ENCODE data around the gene YIPF3.

DNA sequence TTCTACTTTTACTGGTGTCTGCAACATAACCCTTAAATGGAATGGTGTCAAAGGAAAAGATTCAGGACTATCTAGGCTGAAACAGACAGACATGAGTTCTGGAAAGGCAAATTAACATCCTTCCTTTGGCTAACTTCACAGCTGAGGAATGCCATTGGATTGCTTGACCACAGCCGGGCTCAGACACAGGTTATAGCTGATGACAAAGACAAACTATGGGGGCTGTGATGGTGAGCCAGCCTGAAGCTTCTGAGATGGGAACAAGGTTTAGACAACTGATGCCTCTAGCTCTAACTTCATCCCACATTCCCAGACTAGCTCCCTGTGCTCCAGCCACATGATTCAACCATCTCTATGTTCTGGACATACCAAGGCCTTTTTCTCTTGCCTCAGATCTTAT lies 15.5 kb upstream of the YIPF3 start:
- no peak for TF ChIP-seq MEF2A (IDR thresholded peaks at IDR 0.05; ENCODE audit: borderline replicate concordance, low read depth)
- TF ChIP-seq, protein P1, sequence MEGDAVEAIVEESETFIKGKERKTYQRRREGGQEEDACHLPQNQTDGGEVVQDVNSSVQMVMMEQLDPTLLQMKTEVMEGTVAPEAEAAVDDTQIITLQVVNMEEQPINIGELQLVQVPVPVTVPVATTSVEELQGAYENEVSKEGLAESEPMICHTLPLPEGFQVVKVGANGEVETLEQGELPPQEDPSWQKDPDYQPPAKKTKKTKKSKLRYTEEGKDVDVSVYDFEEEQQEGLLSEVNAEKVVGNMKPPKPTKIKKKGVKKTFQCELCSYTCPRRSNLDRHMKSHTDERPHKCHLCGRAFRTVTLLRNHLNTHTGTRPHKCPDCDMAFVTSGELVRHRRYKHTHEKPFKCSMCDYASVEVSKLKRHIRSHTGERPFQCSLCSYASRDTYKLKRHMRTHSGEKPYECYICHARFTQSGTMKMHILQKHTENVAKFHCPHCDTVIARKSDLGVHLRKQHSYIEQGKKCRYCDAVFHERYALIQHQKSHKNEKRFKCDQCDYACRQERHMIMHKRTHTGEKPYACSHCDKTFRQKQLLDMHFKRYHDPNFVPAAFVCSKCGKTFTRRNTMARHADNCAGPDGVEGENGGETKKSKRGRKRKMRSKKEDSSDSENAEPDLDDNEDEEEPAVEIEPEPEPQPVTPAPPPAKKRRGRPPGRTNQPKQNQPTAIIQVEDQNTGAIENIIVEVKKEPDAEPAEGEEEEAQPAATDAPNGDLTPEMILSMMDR (IDR thresholded peaks at IDR 0.05) = no peak
- no peak for TF ChIP-seq FOXM1 (IDR thresholded peaks at IDR 0.05; ENCODE audit: low read depth)
- no peak for TF ChIP-seq EP300 (IDR thresholded peaks at IDR 0.05; ENCODE audit: borderline replicate concordance in 1 of 2, low read depth in 1 of 2, low read length in 1 of 2)
- TF ChIP-seq, protein P2, sequence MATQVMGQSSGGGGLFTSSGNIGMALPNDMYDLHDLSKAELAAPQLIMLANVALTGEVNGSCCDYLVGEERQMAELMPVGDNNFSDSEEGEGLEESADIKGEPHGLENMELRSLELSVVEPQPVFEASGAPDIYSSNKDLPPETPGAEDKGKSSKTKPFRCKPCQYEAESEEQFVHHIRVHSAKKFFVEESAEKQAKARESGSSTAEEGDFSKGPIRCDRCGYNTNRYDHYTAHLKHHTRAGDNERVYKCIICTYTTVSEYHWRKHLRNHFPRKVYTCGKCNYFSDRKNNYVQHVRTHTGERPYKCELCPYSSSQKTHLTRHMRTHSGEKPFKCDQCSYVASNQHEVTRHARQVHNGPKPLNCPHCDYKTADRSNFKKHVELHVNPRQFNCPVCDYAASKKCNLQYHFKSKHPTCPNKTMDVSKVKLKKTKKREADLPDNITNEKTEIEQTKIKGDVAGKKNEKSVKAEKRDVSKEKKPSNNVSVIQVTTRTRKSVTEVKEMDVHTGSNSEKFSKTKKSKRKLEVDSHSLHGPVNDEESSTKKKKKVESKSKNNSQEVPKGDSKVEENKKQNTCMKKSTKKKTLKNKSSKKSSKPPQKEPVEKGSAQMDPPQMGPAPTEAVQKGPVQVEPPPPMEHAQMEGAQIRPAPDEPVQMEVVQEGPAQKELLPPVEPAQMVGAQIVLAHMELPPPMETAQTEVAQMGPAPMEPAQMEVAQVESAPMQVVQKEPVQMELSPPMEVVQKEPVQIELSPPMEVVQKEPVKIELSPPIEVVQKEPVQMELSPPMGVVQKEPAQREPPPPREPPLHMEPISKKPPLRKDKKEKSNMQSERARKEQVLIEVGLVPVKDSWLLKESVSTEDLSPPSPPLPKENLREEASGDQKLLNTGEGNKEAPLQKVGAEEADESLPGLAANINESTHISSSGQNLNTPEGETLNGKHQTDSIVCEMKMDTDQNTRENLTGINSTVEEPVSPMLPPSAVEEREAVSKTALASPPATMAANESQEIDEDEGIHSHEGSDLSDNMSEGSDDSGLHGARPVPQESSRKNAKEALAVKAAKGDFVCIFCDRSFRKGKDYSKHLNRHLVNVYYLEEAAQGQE (IDR thresholded peaks at IDR 0.05; ENCODE audit: low read depth, low read length) = no peak
- no peak for TF ChIP-seq RXRA (IDR thresholded peaks at IDR 0.05; ENCODE audit: borderline replicate concordance, low read depth)
- TF ChIP-seq EZH2phosphoT487 (IDR thresholded peaks at IDR 0.05; ENCODE audit: borderline replicate concordance, low read depth) = no peak
- TF ChIP-seq, protein P3, sequence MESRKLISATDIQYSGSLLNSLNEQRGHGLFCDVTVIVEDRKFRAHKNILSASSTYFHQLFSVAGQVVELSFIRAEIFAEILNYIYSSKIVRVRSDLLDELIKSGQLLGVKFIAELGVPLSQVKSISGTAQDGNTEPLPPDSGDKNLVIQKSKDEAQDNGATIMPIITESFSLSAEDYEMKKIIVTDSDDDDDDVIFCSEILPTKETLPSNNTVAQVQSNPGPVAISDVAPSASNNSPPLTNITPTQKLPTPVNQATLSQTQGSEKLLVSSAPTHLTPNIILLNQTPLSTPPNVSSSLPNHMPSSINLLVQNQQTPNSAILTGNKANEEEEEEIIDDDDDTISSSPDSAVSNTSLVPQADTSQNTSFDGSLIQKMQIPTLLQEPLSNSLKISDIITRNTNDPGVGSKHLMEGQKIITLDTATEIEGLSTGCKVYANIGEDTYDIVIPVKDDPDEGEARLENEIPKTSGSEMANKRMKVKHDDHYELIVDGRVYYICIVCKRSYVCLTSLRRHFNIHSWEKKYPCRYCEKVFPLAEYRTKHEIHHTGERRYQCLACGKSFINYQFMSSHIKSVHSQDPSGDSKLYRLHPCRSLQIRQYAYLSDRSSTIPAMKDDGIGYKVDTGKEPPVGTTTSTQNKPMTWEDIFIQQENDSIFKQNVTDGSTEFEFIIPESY (IDR thresholded peaks at IDR 0.05; ENCODE audit: borderline replicate concordance, low read depth) = no peak

All from SK-N-SH (cell line).